Endothelial cell of umbilical vein (primary cell): Measurements from ENCODE around the gene SLC19A1. TPM values are rescaled to one million over a fixed set of nuclear protein-coding genes. Genes with fewer than 3 reads are reported as not detected.

ENCODE experiments used
- BruUV-seq: library from RNA; stranded (reverse); fragments of 400-500 nt; replicated peaks from 2 replicates; lab custom pipeline; 2021; lab: Mats Ljungman, UMichigan
- CTCF ChIA-PET: fragments of 300-600, 350-600 bp; sonication (Branson Sonifier 250); formaldehyde crosslinking; loops from one replicate; lab custom pipeline; 2021; ENCODE audit warnings: antibody characterized with exemption, inconsistent platforms; lab: Charles Lee
- POLR2A ChIA-PET: fragments of 300-600, 350-600 bp; sonication (Branson Sonifier 250); formaldehyde crosslinking; loops from one replicate; lab custom pipeline; 2021; ENCODE audit warnings: antibody characterized with exemption, inconsistent platforms; lab: Charles Lee
- DNase-seq: peaks from one replicate; pipeline ENCODE4 v3.0.0-alpha.2; 2011; ENCODE audit warnings: low read depth, low spot score
- FAIRE-seq: peaks from 2 replicates; lab custom pipeline; 2011; peaks lifted over from hg19 to GRCh38; lab: Jason Lieb, UNC
- H2AFZ ChIP-seq: 2 replicates; pipeline ENCODE4 v1.6.0; 2012; ENCODE audit warnings: low read depth, low read length, control low read depth, inconsistent platforms
- H3K27ac ChIP-seq: 2 replicates; pipeline ENCODE4 v1.5.1; 2011; ENCODE audit warnings: low read depth, mild to moderate bottlenecking, control low read depth, low read length, moderate library complexity; ENCODE audit not compliant: insufficient read depth
- H3K27me3 ChIP-seq, 2 experiments: 2 replicates each; pipeline versions ENCODE4 v1.6.0 to v1.6.1; 2011; ENCODE audit warnings: low read length in 2 of 2, mixed read lengths in 1 of 2; ENCODE audit not compliant: control insufficient read depth in 2 of 2, insufficient read depth in 2 of 2
- H3K36me3 ChIP-seq, 2 experiments: 2 replicates in 1 of 2; 3 replicates in 1 of 2; pipeline ENCODE4 v1.5.1; 2011; ENCODE audit warnings: low read length in 2 of 2, mild to moderate bottlenecking in 1 of 2, moderate library complexity in 1 of 2; ENCODE audit not compliant: control insufficient read depth in 2 of 2, insufficient read depth in 2 of 2; ENCODE audit errors: extremely low read depth in 1 of 2
- H3K4me1 ChIP-seq: 3 replicates; pipeline ENCODE4 v1.5.1; 2011; ENCODE audit warnings: mild to moderate bottlenecking, low read length; ENCODE audit not compliant: control insufficient read depth, insufficient read depth; ENCODE audit errors: extremely low read depth
- H3K4me2 ChIP-seq: 2 replicates; pipeline ENCODE4 v1.6.1; 2011; ENCODE audit warnings: low read length, control low read depth, mixed read lengths; ENCODE audit not compliant: insufficient read depth
- H3K4me3 ChIP-seq, 3 experiments: fragments of 200-600 bp in 1 of 3; sonication (generic), shearing (Covaris generic) in 1 of 3; replicated peaks in 1 of 3; 2 replicates each; pipeline ENCODE4 v1.5.1; 2011 to 2016; ENCODE audit warnings: control low read depth in 3 of 3, low read length in 3 of 3, mild to moderate bottlenecking in 2 of 3, inconsistent platforms in 1 of 3, low read depth in 1 of 3, moderate library complexity in 1 of 3; ENCODE audit not compliant: insufficient read depth in 1 of 3
- H3K79me2 ChIP-seq: 2 replicates; pipeline ENCODE4 v1.6.0; 2012; ENCODE audit warnings: low read length, inconsistent platforms; ENCODE audit not compliant: control insufficient read depth, insufficient read depth
- H3K9ac ChIP-seq: replicated peaks from 2 replicates; pipeline ENCODE3; 2011; ENCODE audit warnings: low read length, control low read depth; ENCODE audit not compliant: insufficient read depth; ENCODE audit errors: extremely low read depth
- H3K9me1 ChIP-seq: replicated peaks from 3 replicates; pipeline ENCODE4 v1.6.0; 2011; ENCODE audit warnings: mild to moderate bottlenecking, low read length; ENCODE audit not compliant: control insufficient read depth, insufficient read depth; ENCODE audit errors: extremely low read depth
- H3K9me3 ChIP-seq: replicated peaks from 2 replicates; pipeline ENCODE4 v1.5.1; 2012; ENCODE audit warnings: low read length, inconsistent platforms; ENCODE audit not compliant: control insufficient read depth, insufficient read depth
- H4K20me1 ChIP-seq: replicated peaks from 2 replicates; pipeline ENCODE3; 2011; ENCODE audit warnings: mild to moderate bottlenecking, low read length; ENCODE audit not compliant: control insufficient read depth, insufficient read depth; ENCODE audit errors: extremely low read depth
- CTCF ChIP-seq, 2 donors: IDR thresholded peaks; 1 replicate in 1 of 2; 2 replicates in 1 of 2; pipeline ENCODE4 v1.5.1; 2011; ENCODE audit warnings: low read length in 2 of 2, mild to moderate bottlenecking in 2 of 2, moderate library complexity in 2 of 2, control low read depth in 1 of 2, inconsistent platforms in 1 of 2, low read depth in 1 of 2; ENCODE audit not compliant: insufficient read depth in 1 of 2; ENCODE audit errors: extremely low read depth in 1 of 2
- EZH2 ChIP-seq: IDR thresholded peaks from 2 replicates; pipeline ENCODE4 v1.6.1; 2012; ENCODE audit warnings: borderline replicate concordance, low read depth, mild to moderate bottlenecking, moderate library complexity, low read length, inconsistent platforms; ENCODE audit not compliant: severe bottlenecking
- FOS ChIP-seq: IDR thresholded peaks from 2 replicates; pipeline ENCODE4 v1.6.1; 2011; ENCODE audit warnings: mild to moderate bottlenecking, low read length, moderate library complexity, borderline replicate concordance; ENCODE audit not compliant: insufficient read depth
- GATA2 ChIP-seq: IDR thresholded peaks from 2 replicates; pipeline ENCODE4 v1.7.0; 2011; ENCODE audit warnings: low read depth, mild to moderate bottlenecking, moderate library complexity, mixed read lengths, low read length; ENCODE audit not compliant: insufficient read length, insufficient read depth
- JUN ChIP-seq: IDR thresholded peaks from 2 replicates; pipeline ENCODE4 v1.6.1; 2011; ENCODE audit warnings: borderline replicate concordance, low read depth; ENCODE audit not compliant: insufficient read length, insufficient read depth
- MAX ChIP-seq: IDR thresholded peaks from 2 replicates; pipeline ENCODE4 v1.6.1; 2011; ENCODE audit not compliant: insufficient read depth, insufficient read length
- POLR2A ChIP-seq: IDR thresholded peaks from 2 replicates; pipeline ENCODE4 v1.6.1; 2012; ENCODE audit warnings: low read depth, mild to moderate bottlenecking, control low read depth, low read length
- dilution Hi-C: fragments of 300-500 bp; cut with MboI; formaldehyde crosslinking; loops from one replicate; pipeline ENCODE4 v1.15.0; 2019; ENCODE audit warnings: low sequenced_read_pairs; ENCODE audit not compliant: extremely low pct_ligation_motif_present
- intact Hi-C: fragments of 100-400 bp; cut with micrococcal nuclease; formaldehyde crosslinking; loops from one replicate; pipeline ENCODE4 v1.10.0; 2022
- polyA plus RNA-seq, 4 experiments: library from polyadenylated mRNA; depleted of rRNA in 3 of 4; stranded (reverse) in 3 of 4; unstranded in 1 of 4; fragments of >200 nt; gene quantifications; 2 replicates each; pipeline versions ENCODE4 v1.2.1 to v1.2.3, GENCODE V29; 2011 to 2012; ENCODE audit warnings: missing spikeins in 1 of 4
- total RNA-seq: library from RNA; stranded (reverse); gene quantifications from 2 replicates; pipeline ENCODE4 v1.2.3, GENCODE V29; 2021

SLC19A1 gene
- total and polyA plus RNA-seq, 2 donors (not counting 3 experiments of a cell fraction or from before 2014, with no cell fraction given) = 36.3 to 54.6 TPM

DNA sequence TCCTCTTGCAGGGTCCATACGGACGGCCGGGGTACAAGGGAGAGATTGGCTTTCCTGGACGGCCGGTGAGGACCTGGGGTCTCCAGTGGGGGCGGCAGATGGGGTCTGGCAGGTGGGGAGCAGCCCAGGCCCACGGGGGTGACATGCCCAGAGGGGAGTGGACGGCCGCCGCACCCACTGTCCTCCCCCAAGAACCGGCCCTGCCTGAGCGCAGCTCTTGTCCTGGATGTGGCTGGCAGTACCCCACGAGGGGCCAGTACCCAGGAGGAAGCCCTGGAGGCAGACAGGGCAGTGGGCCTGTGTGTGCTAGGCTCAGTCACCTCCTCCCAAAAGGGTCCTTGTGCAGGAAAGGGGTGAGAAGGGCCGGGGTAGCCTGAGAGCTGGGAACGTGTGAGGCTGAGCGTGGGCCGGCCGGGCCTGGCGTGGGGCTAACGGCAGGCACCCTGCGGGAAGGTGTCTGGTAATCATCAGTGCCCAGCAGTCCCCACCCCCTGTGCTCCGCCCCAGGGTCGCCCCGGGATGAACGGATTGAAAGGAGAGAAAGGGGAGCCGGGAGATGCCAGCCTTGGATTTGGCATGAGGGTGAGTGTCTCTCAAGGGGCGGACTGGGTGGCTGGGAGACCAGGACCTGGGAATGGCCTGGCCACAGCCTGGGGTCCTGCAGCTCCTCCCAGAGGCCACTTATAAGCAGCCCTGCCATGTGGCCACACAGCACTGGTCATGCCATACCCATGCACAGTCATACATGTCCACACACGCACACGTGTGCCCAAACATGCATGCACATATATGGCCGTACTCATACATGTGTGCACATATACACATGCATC, 47.2 kb downstream of the SLC19A1 start:
- Histone ChIP-seq H3K4me2 (no peak overlapping the region), H2AFZ (no peak overlapping the region), H4K20me1 (no peaks in the 10 kb centered on the region), H3K27me3 (no peaks in the 10 kb centered on the region), H3K9me3 (no peaks in the 10 kb centered on the region), H3K4me1 (no peaks in the 10 kb centered on the region), H3K36me3 (peaks cover 6 to 57% of the 10 kb centered on the region in 2 experiments), H3K27ac (no peak overlapping the region), H3K79me2 (no peaks in the 10 kb centered on the region), H3K9me1 (no peaks in the 10 kb centered on the region), H3K4me3 (no peak overlapping the region), H3K9ac (no peak overlapping the region)
- TF ChIP-seq EZH2 (no peak), JUN (no peak), FOS (no peak), MAX (no peak), CTCF (IDR thresholded peaks at IDR 0.05; ENCODE audit: extremely low read depth in 1 of 2, insufficient read depth in 1 of 2, low read depth in 1 of 2, low read length in 2 of 2) (no peak), POLR2A (no peak), GATA2 (no peak)
- FAIRE-seq (no peak), DNase-seq (no peak)
- POLR2A ChIA-PET = no interaction called here
- no TSS peak for BruUV-seq
- dilution Hi-C loops = no loop called here
- intact Hi-C loops = no loop called here
- CTCF ChIA-PET = interaction anchor here (1.9 kb wide), 1 partner anchor 203 kb away, joined by 4 read pairs; no protein-coding TSS in a partner anchor
